ENCODE results near the gene ACSM2B.
"Not testable (repeated sequence)": the region's sequence is repeated elsewhere in the genome, so short reads cannot be mapped to it uniquely, and the experiment has no call there.

Gene ACSM2B

GRCh38 chr16:20595068-20595467 lies 18.9 kb upstream of the ACSM2B start:
- not testable (repeated sequence) for DNase-seq

GRCh38 chr16:20592780-20593179 lies 16.6 kb upstream of the ACSM2B start:
- not testable (repeated sequence) for DNase-seq

DNA sequence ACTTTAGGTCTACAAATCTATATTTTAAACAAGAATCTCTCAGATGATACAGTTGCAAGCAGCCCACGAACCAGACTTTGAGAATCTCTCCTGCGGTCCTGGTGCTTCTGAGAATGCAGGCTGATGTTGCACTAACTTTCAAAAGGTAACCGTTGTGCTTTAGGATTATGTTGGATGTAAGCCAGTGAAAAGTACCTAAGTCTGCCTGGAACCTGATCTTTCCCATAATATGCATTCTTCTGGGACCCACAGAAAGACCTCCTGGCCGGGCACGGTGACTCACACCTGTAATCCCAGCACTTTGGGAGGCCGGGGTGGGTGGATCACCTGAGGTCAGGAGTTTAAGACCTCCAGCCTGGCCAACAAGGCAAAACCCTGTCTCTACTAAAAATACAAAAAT lies 13.3 kb upstream of the ACSM2B start:
- DNase-seq: not testable (repeated sequence)

GRCh38 chr16:20587645-20588074 lies 11.5 kb upstream of the ACSM2B start:
- not testable (repeated sequence) for DNase-seq

- DNase-seq: not testable (repeated sequence)
Measured at GRCh38 chr16:20586716-20587115, 10.5 kb upstream of the ACSM2B start.

- DNase-seq: not testable (repeated sequence)
Measured at GRCh38 chr16:20586112-20586511, 9.9 kb upstream of the ACSM2B start.

DNA sequence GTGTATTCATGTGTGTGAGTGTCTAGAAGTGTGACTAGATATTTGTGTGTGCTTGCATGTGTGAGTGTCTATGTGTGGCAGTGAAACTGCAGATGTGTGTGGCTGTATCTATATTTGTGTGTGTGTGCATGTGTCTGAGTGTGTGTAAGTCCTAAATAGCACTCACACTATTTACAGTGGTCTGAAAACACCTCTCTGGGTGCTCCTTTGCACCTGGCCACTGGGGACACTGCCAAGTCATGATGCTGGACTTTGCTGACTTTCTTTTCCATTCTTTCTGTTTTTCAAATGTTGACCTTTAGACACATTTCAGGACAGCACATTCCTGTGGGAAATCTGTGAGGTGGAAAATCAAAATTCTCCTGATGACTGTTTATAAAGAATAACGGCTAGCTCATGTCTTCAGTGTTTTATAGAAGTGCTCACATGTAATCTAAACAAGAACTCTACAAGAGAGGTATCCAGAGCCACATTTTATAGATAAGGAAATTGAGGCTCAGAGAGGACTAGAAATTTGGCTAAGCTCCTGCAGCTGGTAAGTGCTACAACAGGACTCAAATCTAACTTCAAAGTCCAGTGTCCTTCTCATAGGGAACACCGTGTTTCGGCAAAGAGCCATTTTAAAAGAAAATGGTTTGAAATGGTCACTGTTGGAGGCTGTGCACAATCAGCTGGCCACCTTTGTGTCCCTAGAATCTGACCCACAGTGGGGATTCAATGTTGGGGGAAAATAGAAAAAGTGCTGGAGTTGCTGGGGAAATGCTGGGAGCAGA lies 4.5 kb upstream of the ACSM2B start:
- not testable (repeated sequence) for DNase-seq

GRCh38 chr16:20578091-20578490 lies 1.9 kb upstream of the ACSM2B start:
- not testable (repeated sequence) for DNase-seq

- not testable (repeated sequence) for DNase-seq
Measured at GRCh38 chr16:20569117-20569651, 7.0 kb downstream of the ACSM2B start.

- no peak for DNase-seq
Measured at GRCh38 chr16:20568404-20568803, 7.8 kb downstream of the ACSM2B start.

DNA sequence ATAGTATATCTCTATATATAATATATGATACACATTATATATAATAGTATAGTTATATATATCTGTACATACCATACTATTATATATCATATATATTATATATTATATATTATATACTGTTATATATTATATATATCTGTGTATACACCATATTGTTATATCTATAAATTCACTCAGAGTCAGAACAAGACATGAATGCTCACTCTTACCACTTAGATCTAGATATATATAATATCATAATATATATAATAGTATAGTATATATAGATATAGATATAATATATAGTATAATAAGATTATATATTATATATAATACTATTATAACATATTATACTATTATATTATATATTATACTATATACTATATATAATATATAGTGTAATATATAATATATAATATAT lies 9.3 kb downstream of the ACSM2B start:
- no peak for DNase-seq

GRCh38 chr16:20565334-20565733 lies 10.8 kb downstream of the ACSM2B start:
- not testable (repeated sequence) for DNase-seq

GRCh38 chr16:20564218-20564617 lies 11.9 kb downstream of the ACSM2B start:
- DNase-seq: not testable (repeated sequence)

GRCh38 chr16:20555628-20556027 lies 20.5 kb downstream of the ACSM2B start:
- DNase-seq: not testable (repeated sequence)

GRCh38 chr16:20554689-20555088 lies 21.5 kb downstream of the ACSM2B start:
- not testable (repeated sequence) for DNase-seq

DNA sequence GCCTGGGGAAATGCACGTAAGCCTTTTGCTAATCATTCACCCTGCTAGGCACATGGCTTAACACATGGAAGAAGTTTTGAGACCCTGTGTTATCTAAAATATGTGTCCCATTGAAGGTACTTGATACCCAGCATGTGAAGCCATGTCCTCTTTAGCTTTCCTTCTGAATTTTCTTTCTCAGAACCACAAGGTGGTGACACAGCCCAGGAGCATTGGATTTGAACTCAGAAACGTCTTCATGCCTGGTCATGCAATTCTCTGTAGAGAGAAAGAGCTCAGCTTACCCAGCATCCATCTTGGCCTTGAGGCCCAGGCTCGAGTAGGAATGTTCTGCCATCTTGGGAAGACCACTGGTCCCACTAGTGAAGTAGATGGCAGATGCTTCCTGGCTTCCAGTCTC lies 22.7 kb downstream of the ACSM2B start:
- DNase-seq: not testable (repeated sequence)

GRCh38 chr16:20546951-20547350 lies 29.2 kb downstream of the ACSM2B start:
- DNase-seq: not testable (repeated sequence)

GRCh38 chr16:20546278-20546853 lies 29.8 kb downstream of the ACSM2B start:
- not testable (repeated sequence) for DNase-seq

DNA sequence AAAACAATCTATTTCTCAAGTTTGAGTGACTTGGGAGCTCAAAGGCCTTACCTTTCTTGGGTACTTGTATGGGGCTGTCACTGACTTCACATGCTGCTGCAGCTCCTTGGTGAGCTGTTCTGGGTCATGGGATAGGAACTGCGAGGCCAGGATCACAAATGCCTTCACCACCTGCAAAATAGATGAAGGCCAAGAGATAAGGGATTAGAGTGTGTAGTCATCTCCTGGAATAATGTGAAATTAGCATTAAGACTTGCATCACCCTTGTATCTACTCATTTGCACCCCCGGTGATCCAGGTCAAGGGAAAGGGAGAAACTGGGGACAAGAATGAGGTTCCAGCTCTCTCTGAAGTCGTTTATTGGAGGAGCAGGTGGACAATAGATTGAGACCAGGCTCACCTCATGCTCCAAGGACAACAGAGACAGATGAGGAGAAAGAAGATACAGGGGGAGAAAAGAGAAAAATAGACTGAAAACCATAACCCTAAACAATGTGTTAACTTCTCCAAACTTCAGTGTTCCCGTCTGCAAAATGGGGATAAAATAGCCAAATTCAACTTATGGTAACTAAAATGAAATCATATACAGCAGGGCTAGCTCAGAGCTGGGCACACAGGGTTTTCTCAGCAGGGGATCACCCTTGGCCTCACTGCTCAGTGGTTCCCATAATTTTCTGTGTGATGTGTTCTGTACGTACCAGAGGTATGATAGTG lies 35.4 kb downstream of the ACSM2B start:
- not testable (repeated sequence) for DNase-seq

DNA sequence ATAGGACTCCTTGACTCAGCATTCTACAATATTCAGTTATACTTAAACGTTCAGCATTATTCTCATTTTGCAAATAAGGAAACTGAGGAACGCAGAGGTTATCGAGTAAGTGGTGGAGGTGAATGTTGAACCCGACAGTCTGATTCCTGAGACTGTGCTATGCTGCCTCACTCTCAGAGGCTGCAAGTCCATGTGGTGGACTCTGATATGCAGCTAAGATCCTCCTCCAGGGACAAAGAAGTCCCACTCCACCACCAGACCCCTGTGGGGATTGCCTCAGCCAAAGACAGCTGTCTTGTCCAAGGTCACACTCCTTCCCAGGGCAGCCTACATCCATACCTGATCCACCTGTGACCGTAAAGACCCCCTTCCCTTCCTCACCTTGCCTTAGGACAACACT lies 37.5 kb downstream of the ACSM2B start:
- no peak for DNase-seq

GRCh38 chr16:20538181-20538580 lies 38.0 kb downstream of the ACSM2B start:
- no peak for DNase-seq

GRCh38 chr16:20536669-20537068 lies 39.5 kb downstream of the ACSM2B start:
- not testable (repeated sequence) for DNase-seq

- DNase-seq: not testable (repeated sequence)
Measured at GRCh38 chr16:20532284-20532792, 43.8 kb downstream of the ACSM2B start.

Data from CD4-positive, alpha-beta T cell treated with Interleukin-17A for 1 hour (primary cell).